ENCODE data around the gene MAP1S.

Gene MAP1S
- 28.7 reads per million in 2 donors for total RNA-seq

GRCh38 chr19:17718947-17719711 is at the start of gene MAP1S:
Gene MAP1S, plus strand, starts transcription at chr19:17719480. Its CDS starts 23 bp downstream, at chr19:17719503.
- DNase-seq = peak; percentile 44

GRCh38 chr19:17671906-17672305 is 47.4 kb upstream of the MAP1S start:
- no peak for DNase-seq

- DNase-seq = no peak
These were observed 45.1 kb upstream of the MAP1S start for GRCh38 chr19:17673937-17674799.

- no peak for DNase-seq
These were observed 43.0 kb upstream of the MAP1S start for GRCh38 chr19:17676295-17676694.

- DNase-seq = no peak
These were observed 42.3 kb upstream of the MAP1S start for GRCh38 chr19:17677002-17677401.

- no peak for DNase-seq
These were observed 40.4 kb upstream of the MAP1S start for GRCh38 chr19:17678836-17679235.

- DNase-seq = no peak
These were observed 39.6 kb upstream of the MAP1S start for GRCh38 chr19:17679526-17680229.

GRCh38 chr19:17680230-17680722 is 39.0 kb upstream of the MAP1S start:
- DNase-seq = peak; percentile 54

- no peak for DNase-seq
These were observed 37.7 kb upstream of the MAP1S start for GRCh38 chr19:17681505-17682125.

- DNase-seq = no peak
These were observed 37.0 kb upstream of the MAP1S start for GRCh38 chr19:17682273-17682672.

GRCh38 chr19:17683078-17683477 is 36.2 kb upstream of the MAP1S start:
- DNase-seq = no peak

GRCh38 chr19:17684256-17684655 is 35.0 kb upstream of the MAP1S start:
- DNase-seq = no peak

GRCh38 chr19:17685451-17686022 is 33.7 kb upstream of the MAP1S start:
- no peak for DNase-seq

GRCh38 chr19:17686023-17686521 is 33.2 kb upstream of the MAP1S start:
- no peak for DNase-seq

GRCh38 chr19:17686592-17687024 is 32.7 kb upstream of the MAP1S start:
- DNase-seq = no peak

GRCh38 chr19:17687141-17687856 is 32.0 kb upstream of the MAP1S start:
- DNase-seq = no peak

- peak; percentile 38 for DNase-seq
These were observed 31.2 kb upstream of the MAP1S start, which contains the start of gene UNC13A for GRCh38 chr19:17687857-17688784. Gene UNC13A, minus strand, starts transcription at chr19:17688354. Its CDS starts 155 bp downstream, at chr19:17688199.

- DNase-seq = no peak
These were observed 30.3 kb upstream of the MAP1S start for GRCh38 chr19:17688853-17689595.

GRCh38 chr19:17692566-17692965 is 26.7 kb upstream of the MAP1S start:
- no peak for DNase-seq

Data from activated gamma-delta T cell (primary cell).